Osteoblast (primary cell): ENCODE measurements around the gene CDADC1. TPM values are rescaled to one million over a fixed set of nuclear protein-coding genes. Genes with fewer than 3 reads are reported as not detected.

Experiments used
- DNase-seq: peaks from one replicate; pipeline ENCODE4 v3.0.0; 2011; ENCODE audit warnings: low spot score, mixed read lengths; ENCODE audit not compliant: insufficient read length; ENCODE audit errors: missing footprints
- H2AFZ ChIP-seq: 2 replicates; pipeline ENCODE4 v1.6.0; 2011; ENCODE audit warnings: mild to moderate bottlenecking, low read length
- H3K27ac ChIP-seq: 2 replicates; pipeline ENCODE4 v1.5.1; 2011; ENCODE audit warnings: mild to moderate bottlenecking, low read depth, low read length, moderate library complexity
- H3K27me3 ChIP-seq: 2 replicates; pipeline ENCODE4 v1.6.0; 2012; ENCODE audit warnings: mild to moderate bottlenecking, control low read depth, inconsistent platforms, low read length, moderate library complexity; ENCODE audit not compliant: insufficient read depth
- H3K36me3 ChIP-seq: 2 replicates; pipeline ENCODE4 v1.5.1; 2011; ENCODE audit warnings: mild to moderate bottlenecking, low read length, control low read depth, moderate library complexity; ENCODE audit not compliant: insufficient read depth
- H3K4me1 ChIP-seq: 2 replicates; pipeline ENCODE4 v1.5.1; 2011; ENCODE audit warnings: mild to moderate bottlenecking, low read length, control low read depth, moderate library complexity; ENCODE audit not compliant: insufficient read depth
- H3K4me2 ChIP-seq: 2 replicates; pipeline ENCODE4 v1.6.0; 2011; ENCODE audit warnings: mild to moderate bottlenecking, low read length; ENCODE audit not compliant: insufficient read depth
- H3K4me3 ChIP-seq: fragments of 200-600 bp; sonication (generic); 3 replicates; pipeline ENCODE4 v1.5.1; 2012; ENCODE audit warnings: mild to moderate bottlenecking, low read length, inconsistent platforms; ENCODE audit not compliant: insufficient read depth
- H3K79me2 ChIP-seq: 2 replicates; pipeline ENCODE4 v1.6.0; 2012; ENCODE audit warnings: mild to moderate bottlenecking, low read length, control low read depth, inconsistent platforms; ENCODE audit not compliant: insufficient read depth
- H3K9me3 ChIP-seq: 2 replicates; pipeline ENCODE4 v1.5.1; 2011; ENCODE audit warnings: low read depth, low read length, control low read depth
- H4K20me1 ChIP-seq: 2 replicates; pipeline ENCODE4 v1.6.0; 2012; ENCODE audit warnings: mild to moderate bottlenecking, low read length, control low read depth; ENCODE audit not compliant: insufficient read depth
- CTCF ChIP-seq: IDR thresholded peaks from 2 replicates; pipeline ENCODE4 v1.5.1; 2011; ENCODE audit warnings: mild to moderate bottlenecking, low read depth, low read length, moderate library complexity; ENCODE audit errors: extremely low read depth
- total RNA-seq: library from RNA; depleted of rRNA; stranded (reverse); fragments of >200 nt; gene quantifications from 2 replicates; pipeline ENCODE4 v1.2.3, GENCODE V29; 2012

The CDADC1 gene
- total RNA-seq = 3.2 and 3.6 TPM in 2 replicates

GRCh38 chr13:49247643-49248621 is at the start of gene CDADC1:
CDADC1 (plus strand) TSS chr13:49247925; CDS start chr13:49248038, 113 bp downstream.
- Histone ChIP-seq H3K4me2 (peak within 1 kb of the TSS; percentile 99), H4K20me1 (no peaks in the 10 kb centered on the region), H3K9me3 (no peaks in the 10 kb centered on the region), H3K27me3 (peaks cover 3% of the 10 kb centered on the region), H3K79me2 (peaks cover 29% of the 10 kb centered on the region), H3K4me1 (peaks cover 11% of the 10 kb centered on the region), H3K27ac (peak within 1 kb of the TSS; percentile 91), H2AFZ (peak within 1 kb of the TSS; percentile 99), H3K36me3 (no peaks in the 10 kb centered on the region), H3K4me3 (peak within 1 kb of the TSS; percentile 89)
- DNase-seq = peak; percentile 94
- no peak for TF ChIP-seq CTCF

GRCh38 chr13:49206641-49207040 is 41.1 kb upstream of the CDADC1 start:
- H3K27ac ChIP-seq = no peak overlapping the region
- no peaks in the 10 kb centered on the region for H4K20me1 ChIP-seq
- H3K79me2 ChIP-seq = no peaks in the 10 kb centered on the region
- H3K36me3 ChIP-seq = peaks cover 34% of the 10 kb centered on the region
- H3K4me3 ChIP-seq = no peak overlapping the region
- no peak overlapping the region for H2AFZ ChIP-seq
- H3K4me1 ChIP-seq = no peaks in the 10 kb centered on the region
- no peaks in the 10 kb centered on the region for H3K9me3 ChIP-seq
- no peak overlapping the region for H3K4me2 ChIP-seq
- no peaks in the 10 kb centered on the region for H3K27me3 ChIP-seq
- no peak for TF ChIP-seq CTCF
- DNase-seq = no peak

- no peaks in the 10 kb centered on the region for H3K27me3 ChIP-seq
- TF ChIP-seq CTCF = no peak
- no peaks in the 10 kb centered on the region for H4K20me1 ChIP-seq
- DNase-seq = no peak
- H3K27ac ChIP-seq = no peak overlapping the region
- no peak overlapping the region for H3K4me2 ChIP-seq
- H2AFZ ChIP-seq = no peak overlapping the region
- H3K4me3 ChIP-seq = no peak overlapping the region
- H3K79me2 ChIP-seq = no peaks in the 10 kb centered on the region
- H3K9me3 ChIP-seq = no peaks in the 10 kb centered on the region
- no peaks in the 10 kb centered on the region for H3K4me1 ChIP-seq
- H3K36me3 ChIP-seq = peaks cover 28% of the 10 kb centered on the region
Measured at GRCh38 chr13:49208619-49209018, 39.1 kb upstream of the CDADC1 start.

- Histone ChIP-seq H3K4me3 (no peak overlapping the region), H2AFZ (no peak overlapping the region), H3K27me3 (no peaks in the 10 kb centered on the region), H3K4me1 (peaks cover 6% of the 10 kb centered on the region), H4K20me1 (no peaks in the 10 kb centered on the region), H3K79me2 (no peaks in the 10 kb centered on the region), H3K4me2 (no peak overlapping the region), H3K9me3 (no peaks in the 10 kb centered on the region), H3K36me3 (peaks cover 20% of the 10 kb centered on the region), H3K27ac (no peak overlapping the region)
- no peak for TF ChIP-seq CTCF
- DNase-seq = no peak
Measured at GRCh38 chr13:49210114-49210513, 37.6 kb upstream of the CDADC1 start.
